ENCODE measurements around the gene SUN5. TPM values are rescaled to one million over a fixed set of nuclear protein-coding genes. Genes with fewer than 3 reads are reported as not detected.
"Not testable (repeated sequence)": the region's sequence is repeated elsewhere in the genome, so short reads cannot be mapped to it uniquely, and the experiment has no call there.

Gene SUN5
- total RNA-seq, 4 donors from 2014 or later, result not detected

DNA sequence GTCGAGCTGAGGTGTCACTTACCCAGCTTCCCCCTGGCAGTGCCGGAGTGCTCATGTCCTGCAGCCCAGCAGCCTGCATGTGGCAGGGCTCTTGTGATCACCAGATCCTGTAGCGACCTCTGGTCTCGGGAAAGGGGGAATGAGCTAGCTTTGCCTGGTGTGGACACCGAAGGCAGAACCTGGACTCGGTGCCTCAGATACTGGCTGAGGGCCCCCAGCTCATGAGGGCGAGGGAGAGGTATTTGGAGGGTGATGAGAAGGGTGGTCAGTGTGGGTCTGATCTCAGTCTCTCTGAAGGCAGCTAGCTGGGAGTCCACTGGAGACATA, 26.3 kb downstream of the SUN5 start:
- intact Hi-C loops (cut with DNase I; ENCODE audit: low total_unique reads) (no loop called here), in situ Hi-C loops (cut with MboI; ENCODE audit: low pct_ligation_motif_present in 1 of 4, low pct_unique_long_range_greater_than_20kb in 1 of 4, low sequenced_read_pairs in 3 of 4) (no loop called here)
- H3K4me1 ChIP-seq, result no peaks in the 10 kb centered on the region
- 82% methylated on average over 7 of the region's 7 CpGs; no CpG with 5 or more reads in 1 of the 2 donors for WGBS, 2 donors (ENCODE audit: low coverage in 1 of 2)
- no peaks in the 10 kb centered on the region for H3K9me3 ChIP-seq
- H3K27me3 ChIP-seq, result no peaks in the 10 kb centered on the region
- H3K36me3 ChIP-seq, result no peaks in the 10 kb centered on the region
- no peak for TF ChIP-seq EP300 (IDR thresholded peaks at IDR 0.05; ENCODE audit: low read depth)
- no peak for TF ChIP-seq POLR2A (IDR thresholded peaks at IDR 0.05)
- no peak for TF ChIP-seq POLR2AphosphoS5 (IDR thresholded peaks at IDR 0.05)
- no peak for TF ChIP-seq CTCF (IDR thresholded peaks at IDR 0.05)
- no peak overlapping the region for H3K4me3 ChIP-seq
- H3K27ac ChIP-seq, result no peak overlapping the region
- no peak for DNase-seq

GRCh38 chr20:32977281-32978008, 26.8 kb downstream of the SUN5 start:
- no peaks in the 10 kb centered on the region for H3K9me3 ChIP-seq
- WGBS, 2 donors (ENCODE audit: low coverage in 1 of 2), result 84% methylated on average over 13 of the region's 13 CpGs; no CpG with 5 or more reads in 1 of the 2 donors

GRCh38 chr20:32976746-32977145, 27.5 kb downstream of the SUN5 start:
- no peak for DNase-seq
- no peak overlapping the region for H3K27ac ChIP-seq
- TF ChIP-seq EP300 (IDR thresholded peaks at IDR 0.05; ENCODE audit: low read depth), result no peak
- no peak for TF ChIP-seq POLR2AphosphoS5 (IDR thresholded peaks at IDR 0.05)
- no peak for TF ChIP-seq POLR2A (IDR thresholded peaks at IDR 0.05)
- no peak for TF ChIP-seq CTCF (IDR thresholded peaks at IDR 0.05)
- 75% methylated on average over 6 of the region's 6 CpGs; no CpG with 5 or more reads in 1 of the 2 donors for WGBS, 2 donors (ENCODE audit: low coverage in 1 of 2)
- H3K4me3 ChIP-seq, result no peak overlapping the region
- intact Hi-C loops (cut with DNase I; ENCODE audit: low total_unique reads), result no loop called here
- no peaks in the 10 kb centered on the region for H3K9me3 ChIP-seq
- H3K36me3 ChIP-seq, result no peaks in the 10 kb centered on the region
- no peaks in the 10 kb centered on the region for H3K27me3 ChIP-seq
- in situ Hi-C loops (cut with MboI; ENCODE audit: low pct_ligation_motif_present in 1 of 4, low pct_unique_long_range_greater_than_20kb in 1 of 4, low sequenced_read_pairs in 3 of 4), result no loop called here
- H3K4me1 ChIP-seq, result peaks cover 0 to 2% (median 0%) of the 10 kb centered on the region in 4 donors

More at GRCh38 chr20:32977281-32978008, 26.8 kb downstream of the SUN5 start:
- intact Hi-C loops (cut with DNase I; ENCODE audit: low total_unique reads) (no loop called here), in situ Hi-C loops (cut with MboI; ENCODE audit: low pct_ligation_motif_present in 1 of 4, low pct_unique_long_range_greater_than_20kb in 1 of 4, low sequenced_read_pairs in 3 of 4) (no loop called here)
- H3K4me3 ChIP-seq, result no peak overlapping the region
- no peak overlapping the region for H3K27ac ChIP-seq
- no peak for DNase-seq
- no peaks in the 10 kb centered on the region for H3K27me3 ChIP-seq
- TF ChIP-seq POLR2A (IDR thresholded peaks at IDR 0.05) (no peak), POLR2AphosphoS5 (IDR thresholded peaks at IDR 0.05) (no peak), CTCF (IDR thresholded peaks at IDR 0.05) (no peak), EP300 (IDR thresholded peaks at IDR 0.05; ENCODE audit: low read depth) (no peak)
- no peaks in the 10 kb centered on the region for H3K4me1 ChIP-seq
- H3K36me3 ChIP-seq, result no peaks in the 10 kb centered on the region

DNA sequence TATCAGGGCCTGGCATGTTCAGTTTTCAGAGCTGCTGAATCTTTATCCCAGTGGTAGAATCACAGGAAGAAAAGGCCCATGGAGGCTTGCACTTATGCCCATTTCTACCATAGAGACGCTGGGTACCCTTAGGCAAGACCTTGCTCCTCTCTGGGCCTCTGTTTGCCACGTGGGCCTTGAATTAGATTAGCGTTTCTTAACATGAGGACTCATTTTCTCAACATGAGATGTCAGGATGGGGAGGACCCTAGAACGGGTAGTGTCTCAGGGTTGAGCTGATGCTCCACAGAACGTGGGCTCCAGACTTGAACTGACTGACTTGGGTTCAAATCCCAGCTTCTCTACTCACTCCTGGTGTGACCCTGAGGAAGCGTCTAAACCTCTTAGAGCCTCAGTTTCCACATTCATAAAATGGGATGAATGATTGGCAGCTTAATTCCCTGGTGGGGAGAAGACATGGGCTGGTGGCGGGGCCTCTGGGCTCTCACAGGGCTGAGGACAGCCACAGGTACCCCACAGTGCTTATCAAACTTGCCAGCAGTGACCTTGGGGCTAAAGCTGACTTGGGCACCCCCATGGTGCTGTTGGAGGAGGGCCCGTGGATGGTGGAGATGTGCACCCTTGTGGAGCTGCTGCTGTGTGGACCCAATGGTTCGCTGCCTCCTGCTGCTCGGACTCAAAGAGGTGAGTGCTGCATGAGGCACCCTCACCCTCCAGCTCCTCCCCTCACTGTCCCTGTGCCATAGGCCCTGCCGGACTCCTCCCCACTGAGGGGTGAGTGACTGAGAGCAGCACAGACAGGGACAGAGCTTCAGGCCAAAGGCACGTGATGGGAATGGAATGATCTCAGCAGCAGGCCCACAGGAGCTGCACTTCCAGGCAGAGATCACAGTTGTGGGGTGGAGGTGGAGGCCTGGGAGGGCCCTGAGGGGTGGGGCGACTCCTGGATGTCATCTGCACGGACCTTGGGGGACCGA, 28.2 kb downstream of the SUN5 start:
- Histone ChIP-seq H3K9me3 (no peaks in the 10 kb centered on the region), H3K4me3 (no peak overlapping the region), H3K27ac (no peak overlapping the region), H3K4me1 (peaks cover 0 to 5% (median 0%) of the 10 kb centered on the region in 4 donors), H3K36me3 (no peaks in the 10 kb centered on the region), H3K27me3 (no peaks in the 10 kb centered on the region)
- WGBS, 2 donors (ENCODE audit: low coverage in 1 of 2), result 73 to 84% methylated on average over 3 to 15 of the region's 15 CpGs
- no peak for DNase-seq
- intact Hi-C loops (cut with DNase I; ENCODE audit: low total_unique reads), result no loop called here
- in situ Hi-C loops (cut with MboI; ENCODE audit: low pct_ligation_motif_present in 1 of 4, low pct_unique_long_range_greater_than_20kb in 1 of 4, low sequenced_read_pairs in 3 of 4), result no loop called here
- TF ChIP-seq POLR2A (IDR thresholded peaks at IDR 0.05) (no peak), EP300 (IDR thresholded peaks at IDR 0.05; ENCODE audit: low read depth) (no peak), POLR2AphosphoS5 (IDR thresholded peaks at IDR 0.05) (no peak), CTCF (IDR thresholded peaks at IDR 0.05) (no peak)

DNA sequence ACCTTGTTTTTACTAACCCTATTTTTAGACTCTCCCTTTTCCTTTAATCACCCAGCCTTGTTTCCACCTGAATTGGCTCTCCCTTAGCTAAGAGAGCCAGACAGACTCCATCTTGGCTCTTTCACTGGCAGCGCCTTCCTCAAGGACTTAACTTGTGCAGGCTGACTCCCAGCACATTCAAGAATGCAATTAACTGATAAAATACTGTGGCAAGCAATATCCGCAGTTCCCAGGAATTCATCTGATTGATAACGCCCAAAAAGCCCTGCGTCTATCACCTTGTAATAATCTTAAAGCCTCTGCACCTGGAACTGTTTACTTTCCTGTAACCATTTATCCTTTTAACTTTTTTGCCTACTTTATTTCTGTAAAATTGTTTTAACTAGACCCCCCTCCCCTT, 29.1 kb downstream of the SUN5 start:
- DNase-seq; in situ Hi-C loops (cut with MboI; ENCODE audit: low pct_ligation_motif_present in 1 of 4, low pct_unique_long_range_greater_than_20kb in 1 of 4, low sequenced_read_pairs in 3 of 4); H3K9me3 ChIP-seq; intact Hi-C loops (cut with DNase I; ENCODE audit: low total_unique reads); H3K4me3 ChIP-seq; H3K4me1 ChIP-seq; H3K27ac ChIP-seq; H3K36me3 ChIP-seq; H3K27me3 ChIP-seq: not testable (repeated sequence)
- WGBS, 2 donors (ENCODE audit: low coverage in 1 of 2), result 48 to 60% methylated on average over 3 to 4 of the region's 4 CpGs
